ACC112 (cell line): Measurements from ENCODE around the gene RFTN1.

Experiments used
- H2AFZ ChIP-seq: fragments of 200-600 bp; sonication (generic); one replicate; pipeline ENCODE4 v1.6.0; 2017; ENCODE audit warnings: antibody characterized with exemption, low read length; ENCODE audit not compliant: unreplicated experiment
- H3K27ac ChIP-seq: fragments of 200-600 bp; sonication (generic); 2 replicates; pipeline ENCODE4 v1.5.1; 2014; ENCODE audit warnings: low read depth, mild to moderate bottlenecking, antibody characterized with exemption, low read length, moderate library complexity
- H3K27me3 ChIP-seq: fragments of 200-600 bp; sonication (generic); 2 replicates; pipeline ENCODE4 v1.6.1; 2014; ENCODE audit warnings: mild to moderate bottlenecking, antibody characterized with exemption, low read length, moderate library complexity, mixed read lengths; ENCODE audit not compliant: insufficient read depth
- H3K36me3 ChIP-seq: fragments of 200-600 bp; sonication (generic); 2 replicates; pipeline ENCODE4 v1.6.1; 2016; ENCODE audit warnings: mild to moderate bottlenecking, antibody characterized with exemption, low read length, moderate library complexity, mixed read lengths; ENCODE audit not compliant: insufficient read depth
- H3K4me1 ChIP-seq: fragments of 200-600 bp; sonication (generic); one replicate; pipeline ENCODE4 v1.6.1; 2016; ENCODE audit warnings: low read length, mixed read lengths; ENCODE audit not compliant: insufficient read depth, unreplicated experiment, control insufficient read depth
- H3K4me3 ChIP-seq: fragments of 200-600 bp; sonication (generic); 2 replicates; pipeline ENCODE4 v1.5.1; 2014; ENCODE audit warnings: mild to moderate bottlenecking, low read depth, low read length
- H3K79me2 ChIP-seq: fragments of 200-600 bp; sonication (generic); one replicate; pipeline ENCODE4 v1.6.0; 2016; ENCODE audit warnings: low read length; ENCODE audit not compliant: control insufficient read depth, unreplicated experiment, insufficient read depth

The RFTN1 gene

GRCh38 chr3:16392717-16393116 lies 120.8 kb downstream of the RFTN1 start:
- Histone ChIP-seq H3K79me2 (no peaks in the 10 kb centered on the region), H3K27me3 (no peaks in the 10 kb centered on the region), H3K4me1 (peaks cover 5% of the 10 kb centered on the region), H3K4me3 (no peak overlapping the region), H2AFZ (no peak overlapping the region), H3K27ac (no peak overlapping the region), H3K36me3 (no peaks in the 10 kb centered on the region)

GRCh38 chr3:16392065-16392464 lies 121.4 kb downstream of the RFTN1 start:
- Histone ChIP-seq H3K36me3 (no peaks in the 10 kb centered on the region), H3K4me1 (peaks cover 5% of the 10 kb centered on the region), H3K4me3 (no peak overlapping the region), H3K27me3 (no peaks in the 10 kb centered on the region), H3K27ac (no peak overlapping the region), H2AFZ (no peak overlapping the region), H3K79me2 (no peaks in the 10 kb centered on the region)

GRCh38 chr3:16390581-16390980 lies 122.9 kb downstream of the RFTN1 start:
- no peak overlapping the region for H3K27ac ChIP-seq
- no peaks in the 10 kb centered on the region for H3K79me2 ChIP-seq
- H3K4me3 ChIP-seq, result no peak overlapping the region
- H3K4me1 ChIP-seq, result peaks cover 5% of the 10 kb centered on the region
- H3K27me3 ChIP-seq, result no peaks in the 10 kb centered on the region
- H3K36me3 ChIP-seq, result no peaks in the 10 kb centered on the region
- H2AFZ ChIP-seq, result no peak overlapping the region

- Histone ChIP-seq H3K4me1 (no peaks in the 10 kb centered on the region), H3K27me3 (no peaks in the 10 kb centered on the region), H3K79me2 (no peaks in the 10 kb centered on the region), H3K27ac (no peak overlapping the region), H2AFZ (no peak overlapping the region), H3K36me3 (no peaks in the 10 kb centered on the region), H3K4me3 (no peak overlapping the region)
Measured at GRCh38 chr3:16388850-16389441, 124.6 kb downstream of the RFTN1 start.

- Histone ChIP-seq H2AFZ (no peak overlapping the region), H3K4me3 (no peak overlapping the region), H3K27ac (no peak overlapping the region), H3K36me3 (no peaks in the 10 kb centered on the region), H3K79me2 (no peaks in the 10 kb centered on the region), H3K27me3 (no peaks in the 10 kb centered on the region), H3K4me1 (no peaks in the 10 kb centered on the region)
Measured at GRCh38 chr3:16386561-16386960, 126.9 kb downstream of the RFTN1 start.

GRCh38 chr3:16385151-16385550 lies 128.3 kb downstream of the RFTN1 start:
- H3K36me3 ChIP-seq, result no peaks in the 10 kb centered on the region
- no peak overlapping the region for H3K4me3 ChIP-seq
- no peaks in the 10 kb centered on the region for H3K27me3 ChIP-seq
- no peaks in the 10 kb centered on the region for H3K4me1 ChIP-seq
- no peak overlapping the region for H3K27ac ChIP-seq
- H3K79me2 ChIP-seq, result no peaks in the 10 kb centered on the region
- H2AFZ ChIP-seq, result no peak overlapping the region

- Histone ChIP-seq H3K27ac (no peak overlapping the region), H3K4me3 (no peak overlapping the region), H3K4me1 (peaks cover 4% of the 10 kb centered on the region), H3K27me3 (no peaks in the 10 kb centered on the region), H3K36me3 (no peaks in the 10 kb centered on the region), H2AFZ (no peak overlapping the region), H3K79me2 (no peaks in the 10 kb centered on the region)
Measured at GRCh38 chr3:16383864-16384263, 129.6 kb downstream of the RFTN1 start.

GRCh38 chr3:16382845-16383244 lies 130.7 kb downstream of the RFTN1 start:
- peaks cover 4% of the 10 kb centered on the region for H3K4me1 ChIP-seq
- peaks cover 9% of the 10 kb centered on the region for H3K36me3 ChIP-seq

GRCh38 chr3:16381426-16381825 lies 132.1 kb downstream of the RFTN1 start:
- Histone ChIP-seq H2AFZ (no peak overlapping the region), H3K27me3 (no peaks in the 10 kb centered on the region), H3K27ac (no peak overlapping the region), H3K4me1 (peaks cover 4% of the 10 kb centered on the region), H3K4me3 (no peak overlapping the region), H3K36me3 (peaks cover 18% of the 10 kb centered on the region), H3K79me2 (no peaks in the 10 kb centered on the region)

More at GRCh38 chr3:16382845-16383244, 130.7 kb downstream of the RFTN1 start:
- Histone ChIP-seq H3K27ac (no peak overlapping the region), H3K79me2 (no peaks in the 10 kb centered on the region), H3K27me3 (no peaks in the 10 kb centered on the region), H3K4me3 (no peak overlapping the region), H2AFZ (no peak overlapping the region)

GRCh38 chr3:16380421-16380820 lies 133.1 kb downstream of the RFTN1 start:
- Histone ChIP-seq H3K36me3 (peaks cover 18% of the 10 kb centered on the region), H3K27me3 (no peaks in the 10 kb centered on the region), H3K79me2 (no peaks in the 10 kb centered on the region), H3K27ac (no peak overlapping the region), H2AFZ (no peak overlapping the region), H3K4me1 (peaks cover 4% of the 10 kb centered on the region), H3K4me3 (no peak overlapping the region)

- Histone ChIP-seq H3K4me1 (peaks cover 4% of the 10 kb centered on the region), H3K27ac (no peak overlapping the region), H3K27me3 (no peaks in the 10 kb centered on the region), H3K4me3 (no peak overlapping the region), H2AFZ (no peak overlapping the region), H3K36me3 (peaks cover 18% of the 10 kb centered on the region), H3K79me2 (no peaks in the 10 kb centered on the region)
Measured at GRCh38 chr3:16379838-16380237, 133.7 kb downstream of the RFTN1 start.
